GM23338 (cell line): ENCODE measurements around the gene TSHZ2. TPM values are rescaled to one million over a fixed set of nuclear protein-coding genes. Genes with fewer than 3 reads are reported as not detected.

Source experiments
- CTCF ChIP-seq, 2 experiments: fragments of 200-600 bp in 1 of 2; sonication (generic) in 1 of 2; conservative IDR thresholded peaks; 2 replicates each; pipeline versions ENCODE4 v1.5.1 to v1.6.1; 2016 to 2017; ENCODE audit warnings: antibody characterized with exemption in 2 of 2, low read depth in 2 of 2, mild to moderate bottlenecking in 2 of 2, moderate library complexity in 1 of 2
- ETS1 ChIP-seq: IDR thresholded peaks from 2 replicates; pipeline ENCODE4 v1.6.1; 2016; ENCODE audit warnings: antibody characterized with exemption
- ZNF114 ChIP-seq: fragments of 250-450 bp; sonication (Bioruptor Pico); IDR thresholded peaks from 2 replicates; pipeline ENCODE4 v1.5.0; 2020; ENCODE audit warnings: mild to moderate bottlenecking, moderate library complexity
- ZNF331 ChIP-seq: fragments of 250-450 bp; sonication (Bioruptor Pico); IDR thresholded peaks from 2 replicates; pipeline ENCODE4 v1.5.0; 2020; ENCODE audit warnings: low read depth, mild to moderate bottlenecking, moderate library complexity
- ZNF462 ChIP-seq: fragments of 250-450 bp; sonication (Bioruptor Pico); IDR thresholded peaks from 2 replicates; pipeline ENCODE4 v1.5.0; 2020; ENCODE audit warnings: mild to moderate bottlenecking, moderate library complexity
- polyA plus RNA-seq: library from polyadenylated mRNA; unstranded; fragments of >200 nt; fragmentation: Nextera tagmentation; extraction: Ambion mirVana; gene quantifications from 2 replicates; pipeline ENCODE4 v1.2.1, GENCODE V29; 2016
- total RNA-seq: library from RNA; depleted of rRNA; stranded (reverse); fragments of >200 nt; shearing (Covaris generic); gene quantifications from 2 replicates; pipeline ENCODE4 v1.2.3, GENCODE V29; 2014

The TSHZ2 gene
- total and polyA plus RNA-seq, 2 experiments from 2014 or later = 0.49 to 1.3 TPM

- no peak for TF ChIP-seq ZNF462 (CRISPR knock-in tag)
- no peak for TF ChIP-seq ZNF114 (CRISPR knock-in tag)
- no peak for TF ChIP-seq ZNF331 (CRISPR knock-in tag)
- no peak for TF ChIP-seq ETS1
- no peak for TF ChIP-seq CTCF (conservative IDR thresholded peaks at IDR 0.05; ENCODE audit: low read depth in 2 of 2)
Measured at GRCh38 chr20:52923123-52923937, 48.8 kb upstream of the TSHZ2 start (continued).
